Breast epithelium (tissue), 4 donors: Measurements from ENCODE around the gene ZCCHC10. TPM values are rescaled to one million over a fixed set of nuclear protein-coding genes. Genes with fewer than 3 reads are reported as not detected.

Experiments
- DNase-seq, 2 donors: peaks; one replicate each; pipeline ENCODE4 v3.0.0-alpha.2; 2019; ENCODE audit warnings: low spot score in 2 of 2
- H3K27ac ChIP-seq, 2 donors: fragments of 200-600 bp; sonication (generic) in 1 of 2; one replicate each; pipeline ENCODE4 v1.5.1; 2016 to 2019; ENCODE audit warnings: mild to moderate bottlenecking in 1 of 2
- H3K27me3 ChIP-seq, 2 donors: fragments of 200-600 bp; sonication (generic) in 1 of 2; one replicate each; pipeline versions ENCODE4 v1.5.1 to v1.6.0; 2017 to 2019; ENCODE audit warnings: control low read depth in 1 of 2, mild to moderate bottlenecking in 1 of 2
- H3K36me3 ChIP-seq: fragments of 200-600 bp; one replicate; pipeline ENCODE4 v1.5.1; 2019
- H3K4me1 ChIP-seq, 2 donors: fragments of 200-600 bp; sonication (generic); one replicate each; pipeline ENCODE4 v1.5.1; 2016 to 2019; ENCODE audit warnings: control low read depth in 1 of 2
- H3K4me3 ChIP-seq, 3 donors: fragments of 200-600 bp; sonication (generic); 1 replicate in 2 of 3; 2 replicates in 1 of 3; pipeline ENCODE4 v1.5.1; 2016 to 2019; ENCODE audit warnings: mild to moderate bottlenecking in 3 of 3, moderate library complexity in 2 of 3
- H3K9me3 ChIP-seq, 2 donors: fragments of 200-600 bp; sonication (generic) in 1 of 2; one replicate each; pipeline ENCODE4 v1.5.1; 2016 to 2019; ENCODE audit warnings: control low read depth in 1 of 2
- CTCF ChIP-seq, 3 donors: fragments of 450-650 bp; IDR thresholded peaks; one replicate each; pipeline ENCODE4 v1.5.1; 2016 to 2017; ENCODE audit warnings: antibody characterized with exemption in 3 of 3, mild to moderate bottlenecking in 3 of 3, moderate library complexity in 3 of 3
- POLR2A ChIP-seq: fragments of 450-650 bp; IDR thresholded peaks from one replicate; pipeline ENCODE4 v1.6.1; 2016; ENCODE audit warnings: antibody characterized with exemption, mild to moderate bottlenecking, moderate library complexity
- POLR2AphosphoS5 ChIP-seq, 3 donors: sonication (generic); formaldehyde crosslinking; IDR thresholded peaks; one replicate each; pipeline ENCODE4 v1.6.1; 2017; ENCODE audit warnings: antibody characterized with exemption in 3 of 3
- intact Hi-C: fragments of 100-400 bp; cut with DNase I; formaldehyde crosslinking; loops from one replicate; pipeline ENCODE4 v1.15.1; 2023; ENCODE audit warnings: low total_unique reads
- total RNA-seq, 3 donors: library from RNA; depleted of rRNA; stranded (reverse); fragments of >200 nt; gene quantifications; one replicate each; pipeline ENCODE4 v1.1.0, GENCODE V29; 2016

ZCCHC10 gene
- total RNA-seq, 3 donors from 2014 or later: 13.6 to 30.4 (median 21.6) TPM

GRCh38 chr5:133051061-133051541, 24.8 kb upstream of the ZCCHC10 start:
- peak overlapping the region; percentile 98 to 99 for H3K27ac ChIP-seq
- H3K36me3 ChIP-seq: no peaks in the 10 kb centered on the region
- peak overlapping the region; percentile 97 to 98 (median 98) for H3K4me3 ChIP-seq
- DNase-seq: peak in 1 of 2 donors; percentile 24
- no peaks in the 10 kb centered on the region for H3K9me3 ChIP-seq
- H3K4me1 ChIP-seq: peaks cover 0 to 10% of the 10 kb centered on the region in 2 donors
- no peak for TF ChIP-seq CTCF (IDR thresholded peaks at IDR 0.05)
- TF ChIP-seq POLR2A: no peak
- TF ChIP-seq POLR2AphosphoS5 (IDR thresholded peaks at IDR 0.05): no peak
- intact Hi-C loops: no loop called here
- H3K27me3 ChIP-seq: no peaks in the 10 kb centered on the region

- Histone ChIP-seq H3K4me1 (peaks cover 0 to 10% of the 10 kb centered on the region in 2 donors), H3K4me3 (peak overlapping the region in 1 of 3 donors; percentile 97), H3K9me3 (no peaks in the 10 kb centered on the region), H3K27me3 (no peaks in the 10 kb centered on the region), H3K36me3 (no peaks in the 10 kb centered on the region), H3K27ac (peak overlapping the region; percentile 98 to 99)
- no peak for TF ChIP-seq POLR2A
- TF ChIP-seq CTCF (IDR thresholded peaks at IDR 0.05): no peak
- no peak for TF ChIP-seq POLR2AphosphoS5 (IDR thresholded peaks at IDR 0.05)
- intact Hi-C loops: no loop called here
- DNase-seq: no peak
Observed at GRCh38 chr5:133050521-133050920, 24.2 kb upstream of the ZCCHC10 start.

- intact Hi-C loops: no loop called here
- Histone ChIP-seq H3K4me3 (no peak overlapping the region), H3K27ac (peak overlapping the region; percentile 7 to 32)
Observed at GRCh38 chr5:133049726-133050048, 23.3 kb upstream of the ZCCHC10 start.

GRCh38 chr5:133048993-133049725, 22.8 kb upstream of the ZCCHC10 start:
- peak overlapping the region; percentile 7 to 32 for H3K27ac ChIP-seq

More at GRCh38 chr5:133049726-133050048, 23.3 kb upstream of the ZCCHC10 start:
- Histone ChIP-seq H3K27me3 (no peaks in the 10 kb centered on the region), H3K9me3 (no peaks in the 10 kb centered on the region), H3K4me1 (peaks cover 0 to 10% of the 10 kb centered on the region in 2 donors), H3K36me3 (no peaks in the 10 kb centered on the region)
- DNase-seq: no peak
- TF ChIP-seq CTCF (IDR thresholded peaks at IDR 0.05) (no peak), POLR2A (no peak), POLR2AphosphoS5 (IDR thresholded peaks at IDR 0.05) (peak in 1 of 3 donors; percentile 27)

More at GRCh38 chr5:133048993-133049725, 22.8 kb upstream of the ZCCHC10 start:
- intact Hi-C loops: no loop called here
- Histone ChIP-seq H3K36me3 (no peaks in the 10 kb centered on the region), H3K27me3 (no peaks in the 10 kb centered on the region), H3K9me3 (no peaks in the 10 kb centered on the region), H3K4me1 (peaks cover 0 to 10% of the 10 kb centered on the region in 2 donors), H3K4me3 (no peak overlapping the region)
- DNase-seq: no peak
- TF ChIP-seq CTCF (IDR thresholded peaks at IDR 0.05) (no peak), POLR2A (no peak), POLR2AphosphoS5 (IDR thresholded peaks at IDR 0.05) (no peak)
